ENCODE results near the gene PPP4C.
A peak's percentile ranks its signal among the peaks of the same experiment; 100 is the strongest.

- no peak for TF ChIP-seq CTCF (IDR thresholded peaks at IDR 0.05; ENCODE audit: control extremely low read depth in 1 of 3, insufficient read depth in 1 of 3, low read depth in 1 of 3, low read length in 3 of 3)
- TF ChIP-seq HDAC2 (IDR thresholded peaks at IDR 0.05; ENCODE audit: borderline replicate concordance in 1 of 2, low read depth in 2 of 2, low read length in 2 of 2), result no peak
- TF ChIP-seq FOSL1 (IDR thresholded peaks at IDR 0.05; ENCODE audit: insufficient read depth, low read depth, low read length), result no peak
- TF ChIP-seq SP2 (IDR thresholded peaks at IDR 0.05; ENCODE audit: low read length), result no peak
- TF ChIP-seq TCF12 (IDR thresholded peaks at IDR 0.05; ENCODE audit: low read depth, low read length), result no peak
- no peak for TF ChIP-seq PHF8 (conservative IDR thresholded peaks at IDR 0.05; ENCODE audit: low read depth, low read length)
- TF ChIP-seq CHD2 (IDR thresholded peaks at IDR 0.05; ENCODE audit: low read length), result no peak
- TF ChIP-seq EZH2 (IDR thresholded peaks at IDR 0.05; ENCODE audit: low read depth, low read length, severe bottlenecking), result no peak
- no peak for TF ChIP-seq TAF1 (IDR thresholded peaks at IDR 0.05; ENCODE audit: low read depth, low read length)
- TF ChIP-seq MAX (IDR thresholded peaks at IDR 0.05), result no peak
- no peak for TF ChIP-seq BACH1 (IDR thresholded peaks at IDR 0.05; ENCODE audit: low read length)
- TF ChIP-seq POLR2A (IDR thresholded peaks at IDR 0.05; ENCODE audit: control extremely low read depth in 1 of 2, low read depth in 2 of 2, low read length in 2 of 2), result peak in 1 of 2 experiments; percentile 36; a peak in 1 of 3 replicates
These were observed 8.5 kb downstream of the PPP4C start for GRCh38 chr16:30084096-30084815.
